ENCODE results near the gene SWAP70.
"Not testable (repeated sequence)": the region's sequence is repeated elsewhere in the genome, so short reads cannot be mapped to it uniquely, and the experiment has no call there.

Gene SWAP70

DNA sequence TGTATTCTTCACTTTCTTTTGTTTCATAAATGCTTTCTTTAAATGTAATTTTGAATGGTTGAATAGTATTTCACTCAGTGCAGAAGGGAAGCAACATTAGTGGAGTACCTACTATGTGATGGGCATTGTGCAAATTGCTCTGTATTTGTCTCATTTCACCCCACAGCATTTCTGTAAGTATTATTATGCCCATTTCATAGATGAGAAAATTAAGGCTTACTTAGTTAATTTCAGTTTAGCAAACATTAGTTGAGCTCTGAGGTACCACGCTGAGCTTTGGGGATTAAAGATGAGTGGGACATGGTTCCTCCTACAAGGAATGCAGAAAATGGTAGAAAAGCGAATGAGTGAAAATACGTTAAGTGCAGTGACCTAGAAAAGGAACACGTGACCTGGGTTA, 58.1 kb downstream of the SWAP70 start:
- DNase-seq (ENCODE audit: low read depth): no peak

DNA sequence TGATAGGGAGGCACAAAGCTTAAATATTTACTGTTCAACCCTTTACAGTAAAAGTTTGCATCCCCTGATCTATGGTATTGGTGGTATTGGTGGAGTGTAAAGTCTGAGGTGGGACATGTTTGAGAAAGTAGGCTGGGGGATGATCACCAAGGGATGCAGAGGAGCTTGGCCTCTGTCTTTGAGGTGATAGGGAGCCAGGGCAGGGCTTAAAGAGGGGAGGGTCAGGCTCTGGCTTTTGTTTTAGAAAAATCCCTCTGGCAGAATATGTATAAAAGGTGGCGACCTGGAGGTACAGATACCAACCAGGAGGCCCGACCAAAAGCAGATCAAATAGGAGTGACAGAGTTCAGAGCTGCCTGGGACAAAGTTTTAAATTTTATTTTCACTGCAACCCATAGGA, 59.0 kb downstream of the SWAP70 start:
- DNase-seq (ENCODE audit: low read depth): no peak

DNA sequence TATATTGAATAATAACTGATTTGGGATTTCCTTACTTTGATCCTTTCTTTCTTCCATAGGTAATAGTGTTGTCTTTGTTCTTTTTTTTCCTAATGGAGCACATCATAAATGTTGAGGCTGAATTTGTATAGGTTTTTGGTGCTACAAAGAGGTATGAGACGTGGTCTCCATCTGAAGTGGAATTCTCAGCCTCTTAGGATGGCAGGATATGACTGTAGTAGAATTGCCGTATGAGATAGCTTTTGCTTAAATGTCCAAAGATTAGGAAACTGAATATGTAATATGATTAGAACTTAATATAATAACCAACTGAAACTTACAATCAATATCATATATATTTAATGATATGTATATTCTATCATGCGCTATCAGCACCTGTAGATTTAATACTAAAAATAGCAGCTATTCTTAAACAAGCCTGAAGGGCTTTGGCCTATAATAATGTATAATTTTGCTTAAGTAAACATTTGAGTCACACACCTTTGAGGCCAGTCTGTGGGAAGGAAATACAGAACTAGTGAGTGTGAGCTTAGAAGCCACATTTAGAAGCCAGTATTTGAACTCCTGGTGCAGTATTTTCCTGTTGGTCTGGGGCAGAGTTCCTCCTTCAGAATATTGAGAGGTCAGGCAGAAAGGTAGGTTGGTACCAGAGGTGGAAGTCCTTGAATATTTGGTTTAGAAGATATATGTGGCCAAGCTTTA, 62.6 kb downstream of the SWAP70 start:
- DNase-seq (ENCODE audit: low read depth): no peak

DNA sequence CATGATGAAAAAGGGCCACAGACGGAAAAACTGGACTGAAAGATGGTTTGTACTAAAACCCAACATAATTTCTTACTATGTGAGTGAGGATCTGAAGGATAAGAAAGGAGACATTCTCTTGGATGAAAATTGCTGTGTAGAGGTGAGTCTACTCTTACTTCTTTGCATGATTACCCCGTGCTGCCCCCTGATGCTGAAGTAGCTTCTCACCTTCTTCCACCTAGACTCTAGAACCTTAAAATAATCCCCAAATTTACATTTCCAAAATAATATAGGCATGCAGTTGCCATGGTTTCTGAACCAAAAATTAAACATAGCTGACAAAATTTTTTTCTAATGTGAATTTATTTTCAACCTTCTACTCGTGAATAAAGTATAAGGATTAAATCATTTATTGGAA, 64.2 kb downstream of the SWAP70 start:
- DNase-seq (ENCODE audit: low read depth): no peak

DNA sequence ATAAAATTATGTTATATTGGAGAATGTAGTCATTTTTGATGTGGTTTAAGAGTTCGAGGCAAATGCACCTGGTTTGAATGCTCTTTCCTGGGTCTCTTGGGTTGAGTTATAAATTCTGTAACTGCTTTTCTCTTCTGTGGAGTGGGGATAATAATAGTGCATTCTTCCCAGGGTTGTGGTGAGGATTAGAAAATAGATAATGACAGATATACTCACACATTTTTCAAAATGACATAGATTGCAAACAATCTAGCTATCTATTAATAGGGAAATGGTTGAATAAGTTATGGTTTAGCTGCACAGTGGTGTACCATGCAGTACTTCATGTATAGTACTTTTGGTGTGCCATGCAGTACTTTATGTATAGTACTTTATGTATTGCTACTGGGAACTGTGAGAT, 67.4 kb downstream of the SWAP70 start:
- DNase-seq (ENCODE audit: low read depth): no peak

DNA sequence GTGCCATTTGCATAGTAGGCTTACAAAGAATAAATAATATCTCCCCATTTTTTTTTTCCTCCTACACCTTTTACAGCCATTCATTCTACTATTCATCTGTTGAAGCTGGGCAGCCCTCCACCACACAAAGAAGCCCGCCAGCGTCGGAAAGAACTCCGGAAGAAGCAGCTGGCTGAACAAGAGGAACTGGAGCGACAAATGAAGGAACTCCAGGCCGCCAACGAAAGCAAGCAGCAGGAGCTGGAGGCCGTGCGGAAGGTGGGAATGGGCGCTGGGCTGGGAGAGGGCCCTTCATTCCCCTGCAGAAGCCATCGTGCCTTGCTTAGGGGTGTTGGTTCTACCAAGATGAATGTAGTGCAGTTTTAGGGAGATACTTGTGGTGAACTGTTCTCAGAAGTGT, 68.6 kb downstream of the SWAP70 start:
- no peak for DNase-seq (ENCODE audit: low read depth)

DNA sequence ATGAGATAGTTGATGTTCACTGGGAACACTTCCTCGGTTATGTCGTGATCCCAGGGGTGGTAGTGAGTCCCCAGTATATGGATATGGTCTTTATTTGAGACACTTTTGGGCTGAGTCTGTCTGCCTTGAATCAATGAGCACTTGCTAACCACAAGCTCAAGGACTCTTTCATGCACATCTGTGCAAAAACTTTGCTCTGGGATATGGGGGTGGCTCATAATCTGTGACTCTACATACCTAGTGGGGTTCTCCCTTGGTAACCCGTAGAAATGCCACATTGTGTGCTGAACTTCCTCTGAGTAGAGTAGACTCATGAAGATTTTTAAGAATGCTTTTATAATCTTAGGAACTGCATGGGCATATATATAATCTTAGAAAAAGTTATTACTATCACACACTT, 69.3 kb downstream of the SWAP70 start:
- no peak for DNase-seq (ENCODE audit: low read depth)

DNA sequence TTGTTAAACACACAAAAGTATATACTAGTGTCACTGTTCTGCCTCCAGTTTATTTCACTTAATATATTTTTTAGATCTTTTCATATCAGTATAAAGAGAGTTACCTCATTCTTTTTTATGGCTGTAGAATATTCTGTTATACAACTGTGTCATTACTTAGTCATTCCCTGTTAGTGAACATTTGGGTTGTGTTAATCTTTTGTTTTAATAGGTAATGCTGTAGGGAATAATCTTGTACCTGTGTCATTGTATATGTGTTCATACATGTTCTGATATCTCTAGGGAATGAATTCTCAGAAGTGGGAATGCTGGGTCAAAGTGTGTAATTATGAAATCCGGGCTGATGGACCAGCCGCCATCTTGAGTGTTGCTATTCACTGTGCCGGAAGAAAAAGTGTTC, 71.4 kb downstream of the SWAP70 start:
- no peak for DNase-seq (ENCODE audit: low read depth)

DNA sequence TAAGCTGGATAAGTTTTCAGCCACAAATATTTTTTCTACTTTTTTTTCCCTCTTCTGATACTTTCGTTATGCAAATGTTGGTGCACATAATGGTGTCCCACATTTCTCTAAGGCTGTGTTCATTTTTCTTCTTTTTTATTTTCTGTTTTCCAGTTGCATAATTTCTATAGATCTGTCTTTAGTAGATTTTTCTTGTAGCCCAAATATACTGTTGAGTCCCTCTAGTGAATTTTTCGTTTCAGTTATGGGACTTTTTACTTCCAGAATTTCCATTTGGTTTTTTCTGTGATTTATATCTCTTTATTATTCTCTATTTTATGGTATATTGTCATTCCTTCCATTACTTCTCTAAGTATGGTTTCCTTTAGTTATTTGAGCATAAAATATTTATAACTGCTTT, 72.0 kb downstream of the SWAP70 start:
- no peak for DNase-seq (ENCODE audit: low read depth)

DNA sequence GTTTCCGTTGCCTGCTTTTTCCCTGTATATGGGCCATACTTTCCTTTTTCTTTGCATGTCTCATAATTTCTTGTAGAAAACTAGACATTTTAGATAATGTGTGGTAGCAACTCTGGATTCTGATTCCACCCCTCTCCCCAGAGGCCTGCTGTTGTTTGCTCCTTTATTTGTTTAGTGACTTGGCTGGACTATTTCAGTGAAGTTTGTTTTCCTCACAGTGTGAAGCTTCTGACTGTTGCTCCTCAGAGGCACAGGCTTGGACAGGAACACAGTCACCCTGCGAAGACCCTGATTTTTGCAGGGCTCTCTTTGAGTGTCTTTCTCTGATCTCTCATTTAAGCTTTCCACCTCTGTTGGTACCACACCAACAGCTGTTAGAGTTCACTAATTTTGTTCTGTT, 72.5 kb downstream of the SWAP70 start:
- no peak for DNase-seq (ENCODE audit: low read depth)

DNA sequence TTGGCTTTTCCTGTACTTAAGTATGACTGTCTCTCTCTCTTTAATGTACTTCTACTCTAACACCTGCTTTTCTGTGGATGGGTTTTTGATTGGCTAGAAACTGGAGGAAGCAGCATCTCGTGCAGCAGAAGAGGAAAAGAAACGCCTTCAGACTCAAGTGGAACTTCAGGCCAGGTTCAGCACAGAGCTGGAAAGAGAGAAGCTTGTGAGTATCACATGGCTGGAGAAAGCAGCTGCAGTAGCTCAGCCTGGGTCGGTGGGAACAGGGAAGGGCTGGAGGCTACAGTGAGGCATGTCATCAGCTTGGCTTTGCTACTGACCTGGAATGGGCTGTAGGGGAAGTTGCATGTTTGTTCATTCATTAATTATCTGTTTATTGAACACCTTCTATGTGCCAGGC, 74.2 kb downstream of the SWAP70 start:
- no peak for DNase-seq (ENCODE audit: low read depth)

DNA sequence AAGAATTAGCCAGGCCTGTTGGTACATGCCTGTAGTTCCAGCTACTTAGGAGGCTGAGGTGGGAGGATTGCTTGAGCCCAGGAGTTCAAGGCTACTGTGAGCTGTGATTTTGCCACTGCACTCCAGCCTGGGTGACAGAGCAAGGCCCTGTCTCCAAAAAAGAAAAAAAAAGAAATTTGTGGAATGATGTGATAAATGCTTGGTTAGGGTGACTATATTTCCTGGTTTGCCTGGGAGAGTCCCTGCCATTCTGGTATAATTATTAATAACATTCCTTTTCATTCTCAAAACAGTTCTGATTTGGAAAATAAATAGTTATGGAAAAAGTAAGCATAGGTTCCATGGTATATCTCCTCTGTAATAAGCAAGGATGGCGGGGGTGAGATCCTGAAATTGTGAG, 74.8 kb downstream of the SWAP70 start:
- no peak for DNase-seq (ENCODE audit: low read depth)

DNA sequence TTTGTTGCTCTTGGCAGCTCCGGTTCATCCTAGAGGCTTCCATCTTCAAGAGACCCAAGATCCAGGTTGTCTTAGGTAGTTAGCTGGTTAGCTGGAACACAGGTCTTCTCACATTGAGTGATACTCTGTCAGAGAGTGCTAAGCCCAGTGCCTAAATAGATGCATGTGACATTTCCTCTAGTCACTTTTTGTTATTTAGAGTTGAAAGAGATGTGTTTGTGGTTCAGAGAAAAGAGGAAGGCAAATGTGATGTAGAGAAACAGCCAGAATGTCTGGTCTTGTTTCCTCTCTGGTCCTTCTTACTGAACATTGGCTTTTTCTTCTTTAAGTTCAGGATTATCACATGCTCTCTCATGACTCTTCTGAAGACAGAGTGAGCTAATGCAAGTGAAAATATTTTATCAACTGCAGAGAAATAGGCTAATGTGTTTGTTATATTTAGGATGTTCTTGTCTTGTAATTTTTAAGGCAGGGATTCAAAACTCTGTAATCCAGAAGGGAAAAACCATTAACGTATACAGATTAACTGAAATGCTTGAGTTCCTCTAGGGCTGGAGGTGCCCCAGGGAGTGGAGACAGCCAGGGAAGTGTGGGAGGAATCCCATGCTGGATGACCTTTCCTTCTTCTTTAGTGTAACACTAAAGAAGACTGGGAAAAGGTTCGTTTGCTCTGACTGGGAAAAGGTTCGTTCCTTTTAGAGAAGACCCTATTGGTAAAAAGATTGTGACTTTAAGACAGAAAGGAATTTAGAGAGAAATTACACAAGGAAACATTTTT, 75.4 kb downstream of the SWAP70 start:
- no peak for DNase-seq (ENCODE audit: low read depth)

DNA sequence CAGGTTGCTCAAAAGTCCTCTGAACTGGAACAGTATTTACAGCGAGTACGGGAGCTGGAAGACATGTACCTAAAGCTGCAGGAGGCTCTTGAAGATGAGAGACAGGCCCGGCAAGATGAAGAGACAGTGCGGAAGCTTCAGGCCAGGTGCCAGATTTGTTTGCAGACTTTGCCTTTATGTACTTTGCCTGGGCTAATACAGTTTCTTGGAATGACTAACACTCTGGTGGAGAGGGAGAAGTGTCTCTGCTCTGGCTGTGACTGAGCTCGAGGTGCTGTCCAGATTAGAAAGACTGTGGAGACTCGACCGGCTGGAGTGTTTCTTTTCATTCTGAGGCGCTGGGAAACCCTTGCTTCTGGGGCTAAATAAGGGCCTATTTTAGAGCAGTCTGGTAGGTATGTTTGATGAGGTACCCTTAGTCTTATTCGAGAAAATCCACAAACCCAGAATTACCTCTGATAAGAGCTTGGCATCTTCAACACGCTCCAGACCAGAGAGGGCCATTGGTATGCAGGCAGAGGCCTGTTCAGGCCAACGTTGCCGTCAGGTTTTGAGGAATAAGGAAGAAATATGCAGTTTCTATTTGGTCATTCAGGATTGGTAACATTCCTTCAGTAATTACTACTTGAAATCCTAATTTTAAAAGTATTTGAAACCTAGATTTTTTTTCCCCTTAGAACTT, 76.5 kb downstream of the SWAP70 start:
- DNase-seq (ENCODE audit: low read depth): no peak

DNA sequence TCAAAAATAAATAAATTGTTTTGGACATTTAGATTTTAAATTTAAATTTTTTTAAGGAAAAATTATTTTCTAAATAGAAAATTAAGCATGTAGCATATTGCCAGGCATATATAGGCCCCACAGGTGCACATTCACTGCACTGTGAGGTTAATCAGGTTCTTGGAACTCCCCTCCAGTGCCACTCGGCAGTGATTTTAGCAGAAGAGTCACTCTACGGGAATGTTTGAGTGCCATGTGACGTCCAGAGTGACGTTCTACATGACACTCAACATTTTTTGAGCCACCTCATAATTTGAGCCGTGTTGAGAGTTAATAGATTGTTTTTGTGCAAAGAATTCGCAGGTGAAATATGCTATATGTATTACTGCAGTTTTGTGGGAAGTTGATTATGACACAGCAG, 77.4 kb downstream of the SWAP70 start:
- DNase-seq (ENCODE audit: low read depth): no peak

DNA sequence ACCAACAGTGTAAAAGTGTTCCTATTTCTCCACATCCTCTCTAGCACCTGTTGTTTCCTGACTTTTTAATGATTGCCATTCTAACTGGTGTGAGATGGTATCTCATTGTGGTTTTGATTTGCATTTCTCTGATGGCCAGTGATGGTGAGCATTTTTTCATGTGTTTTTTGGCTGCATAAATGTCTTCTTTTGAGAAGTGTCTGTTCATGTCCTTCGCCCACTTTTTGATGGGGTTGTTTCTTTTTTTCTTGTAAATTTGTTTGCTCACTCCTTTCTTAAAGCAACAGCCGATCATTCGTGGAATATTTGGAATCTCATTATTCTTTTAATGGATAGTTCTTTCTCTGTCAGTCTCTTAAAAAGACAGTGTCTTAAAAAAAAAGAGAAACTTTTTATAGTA, 79.6 kb downstream of the SWAP70 start:
- not testable (repeated sequence) for DNase-seq (ENCODE audit: low read depth)

DNA sequence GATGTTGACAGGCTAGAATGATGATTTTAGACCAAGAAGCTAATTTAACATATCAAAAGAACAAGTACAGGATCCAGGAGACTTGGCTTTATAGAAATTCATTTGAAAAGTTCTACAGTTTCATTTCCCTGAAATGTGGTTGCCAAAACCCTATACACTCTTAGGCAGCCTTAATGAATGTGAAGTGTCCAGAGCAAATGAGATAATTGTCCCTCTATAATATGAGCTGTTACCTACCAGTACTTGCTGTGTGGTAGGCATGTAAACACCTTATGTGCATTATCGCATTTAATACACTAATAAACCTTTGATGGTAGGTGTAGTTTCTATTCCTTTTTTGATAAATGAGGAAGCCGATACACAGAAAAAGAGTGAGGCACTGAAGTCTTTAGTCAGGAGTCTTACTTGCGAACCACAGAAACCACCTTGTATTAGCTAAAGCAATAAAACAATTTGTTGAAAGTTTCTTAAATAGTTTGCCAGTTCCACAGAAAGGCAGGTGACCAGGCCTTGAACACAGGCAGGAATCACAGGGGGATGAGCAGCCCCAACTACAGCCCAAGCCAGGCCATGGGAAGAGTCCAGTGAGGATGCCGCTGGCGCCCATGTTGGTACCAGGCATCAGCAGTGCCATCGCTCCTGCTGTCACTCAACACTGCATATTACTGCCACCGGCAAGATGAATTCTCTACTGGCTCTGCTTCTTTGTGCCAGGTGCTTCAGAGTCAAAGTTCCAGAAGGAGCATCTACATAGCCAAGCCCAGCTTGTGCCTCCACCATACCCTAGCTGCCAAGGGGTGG, 81.7 kb downstream of the SWAP70 start:
- DNase-seq (ENCODE audit: low read depth): no peak

DNA sequence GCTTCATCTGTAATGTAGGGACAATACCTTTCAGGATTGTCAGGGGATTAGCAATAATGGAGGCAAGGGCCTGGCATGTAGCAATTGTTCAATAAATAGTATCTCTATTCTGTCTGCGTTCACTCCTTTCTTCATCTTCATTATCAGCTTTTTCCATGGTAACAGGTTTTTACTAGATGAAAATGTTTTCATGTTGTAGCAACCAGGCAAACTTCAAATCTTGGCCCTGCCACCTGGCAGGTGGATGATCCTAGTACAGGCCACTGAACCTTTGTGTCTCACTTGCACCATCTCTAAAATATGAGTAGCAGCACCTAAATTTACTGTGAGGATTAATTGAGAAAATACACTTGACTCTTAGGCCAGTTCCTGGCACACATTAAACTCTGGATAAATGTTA, 83.4 kb downstream of the SWAP70 start:
- DNase-seq (ENCODE audit: low read depth): no peak

DNA sequence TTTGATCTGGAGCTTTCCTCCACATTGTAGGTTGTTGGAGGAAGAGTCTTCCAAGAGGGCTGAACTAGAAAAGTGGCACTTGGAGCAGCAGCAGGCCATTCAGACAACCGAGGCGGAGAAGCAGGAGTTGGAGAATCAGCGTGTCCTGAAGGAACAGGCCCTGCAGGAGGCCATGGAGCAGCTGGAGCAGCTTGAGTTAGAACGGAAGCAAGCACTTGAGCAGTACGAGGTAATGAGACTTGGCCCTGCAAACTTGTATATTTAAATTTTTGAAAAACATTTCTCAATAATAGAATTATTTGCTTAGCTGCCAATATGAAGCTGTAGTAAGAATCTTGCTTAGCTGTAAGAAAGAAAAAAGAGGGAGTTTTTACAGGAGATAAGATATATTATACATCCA, 84.0 kb downstream of the SWAP70 start:
- no peak for DNase-seq (ENCODE audit: low read depth)

DNA sequence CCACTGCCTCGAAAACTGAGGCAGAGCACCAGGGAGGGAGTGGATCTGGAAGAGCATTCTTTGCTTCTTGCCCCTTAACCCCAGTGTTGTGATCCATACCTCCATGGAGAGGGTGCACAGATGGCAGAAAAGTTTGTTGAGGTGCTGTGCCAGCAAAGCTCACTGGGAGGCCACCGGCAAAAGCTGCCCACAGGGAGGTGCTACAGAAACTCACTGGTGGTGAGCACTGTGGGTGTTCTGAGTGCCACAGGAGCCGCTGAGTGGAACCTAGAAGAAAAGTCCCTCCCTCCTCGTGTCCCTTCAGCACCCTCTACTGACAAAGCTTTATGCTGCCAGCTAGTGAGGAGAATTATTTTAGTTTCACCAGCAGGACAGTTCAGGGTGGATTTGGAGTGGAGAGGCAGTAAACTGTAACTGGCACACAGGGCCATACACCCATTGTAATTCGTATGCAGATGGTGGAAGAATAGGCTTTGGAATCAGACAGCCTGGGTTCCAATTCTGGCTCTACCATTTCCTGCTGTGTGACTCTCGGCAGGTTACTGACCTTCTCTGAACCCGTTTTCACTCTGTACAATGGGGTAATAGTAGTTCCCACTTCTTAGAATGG, 84.6 kb downstream of the SWAP70 start:
- DNase-seq (ENCODE audit: low read depth): peak; percentile 81

DNA sequence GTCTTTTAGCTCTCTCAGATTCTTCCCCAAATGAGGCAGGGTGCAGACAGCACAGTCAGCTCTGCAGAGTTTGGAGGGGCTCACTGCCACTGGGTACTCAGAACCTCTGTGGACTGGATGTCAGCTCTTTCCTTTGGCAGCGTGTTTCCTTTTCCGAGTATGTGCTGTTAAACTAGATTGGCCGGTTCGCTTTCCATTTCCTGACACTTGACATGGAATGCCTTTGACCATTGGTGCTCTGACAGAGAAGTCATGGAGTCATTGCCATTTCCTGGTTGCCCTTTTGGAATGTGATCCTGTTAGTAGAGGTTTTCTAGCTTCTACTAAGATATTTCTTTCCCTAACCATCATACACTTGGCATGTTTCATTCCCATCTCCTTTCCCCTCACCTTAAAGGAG, 86.7 kb downstream of the SWAP70 start:
- no peak for DNase-seq (ENCODE audit: low read depth)

DNA sequence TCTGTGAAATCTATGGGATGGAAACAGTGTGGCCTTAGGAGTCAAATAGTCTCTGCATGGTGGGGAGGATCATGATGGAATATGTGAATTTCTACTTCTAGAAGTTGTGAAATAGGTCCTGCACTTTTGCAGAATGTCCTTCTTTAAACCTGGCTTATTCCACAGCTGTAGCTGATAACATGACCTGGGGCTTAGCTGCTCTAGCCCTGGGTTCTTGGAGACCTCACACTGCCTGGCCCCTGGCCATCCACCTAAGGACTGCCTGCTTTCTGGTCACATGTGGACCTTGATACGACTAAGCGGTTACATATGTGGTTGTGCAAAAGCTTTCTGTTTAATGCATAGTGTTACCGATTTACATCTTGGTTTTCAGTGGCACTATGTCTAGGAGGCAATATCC, 88.2 kb downstream of the SWAP70 start:
- DNase-seq (ENCODE audit: low read depth): peak; percentile 45

Data from fibroblast of gingiva (primary cell).